Right ventricle myocardium inferior (tissue), 1 donor: ENCODE measurements around the gene RANBP2. TPM values are rescaled to one million over a fixed set of nuclear protein-coding genes. Genes with fewer than 3 reads are reported as not detected.

Experiments
- ATAC-seq: fragments of 200-7000 bp; cut with Tn5 transposase; one replicate; pipeline ENCODE4 v1.9.1; 2020; ENCODE audit warnings: mild to moderate bottlenecking, moderate library complexity
- DNase-seq: peaks from one replicate; pipeline ENCODE4 v3.0.0; 2021; ENCODE audit errors: missing footprints
- intact Hi-C: fragments of 100-400 bp; cut with DNase I; formaldehyde crosslinking; loops from one replicate; pipeline ENCODE4 v1.11.0; 2022
- total RNA-seq: library from RNA; stranded (reverse); fragmentation: NEBNext Ultra II Directional; extraction: Animal tissue kit (Norgen Biotek cat#: 25700); gene quantifications from one replicate; pipeline ENCODE4 v1.2.1, GENCODE V29; 2021
- donor health status: DM: no; HTN: yes; CAD: no; lungs with severe emphysema.

RANBP2 gene
- total RNA-seq, 1 donor from 2014 or later, result 48.7 TPM

GRCh38 chr2:108825254-108825653 lies 106.0 kb downstream of the RANBP2 start:
- intact Hi-C loops, result no loop called here
- ATAC-seq (no peak), DNase-seq (no peak)

- DNase-seq (no peak), ATAC-seq (no peak)
- intact Hi-C loops, result no loop called here
These were observed 106.5 kb downstream of the RANBP2 start for GRCh38 chr2:108825736-108826135.

- ATAC-seq, result no peak
- no peak for DNase-seq
- intact Hi-C loops, result no loop called here
These were observed 110.5 kb downstream of the RANBP2 start for GRCh38 chr2:108829578-108830310.

- intact Hi-C loops, result no loop called here
- DNase-seq (no peak), ATAC-seq (no peak)
These were observed 113.9 kb downstream of the RANBP2 start for GRCh38 chr2:108833219-108833618.

GRCh38 chr2:108834620-108835019 lies 115.3 kb downstream of the RANBP2 start:
- ATAC-seq (no peak), DNase-seq (no peak)
- intact Hi-C loops, result no loop called here

- DNase-seq, result no peak
- intact Hi-C loops, result no loop called here
These were observed 115.8 kb downstream of the RANBP2 start for GRCh38 chr2:108835040-108835439.

More at GRCh38 chr2:108835040-108835439, 115.8 kb downstream of the RANBP2 start:
- ATAC-seq, result no peak

Other genes with a start within 250 kb of the RANBP2 start
- gene LIMS1, start 185.0 kb upstream of the RANBP2 start, total RNA-seq, result 84.3 TPM
- gene CCDC138, start 67.3 kb downstream of the RANBP2 start, total RNA-seq, result 1.2 TPM